Caco-2 (cell line): ENCODE measurements around the gene P4HTM. TPM values are rescaled to one million over a fixed set of nuclear protein-coding genes. Genes with fewer than 3 reads are reported as not detected.

ENCODE experiments used
- BruUV-seq: library from RNA; stranded (reverse); fragments of 400-500 nt; replicated peaks from 2 replicates; lab custom pipeline; 2021; lab: Mats Ljungman, UMichigan
- CTCF ChIA-PET: fragments of 300-600 bp; sonication (Branson Sonifier 250); formaldehyde crosslinking; loops from one replicate; lab custom pipeline; 2022; ENCODE audit warnings: antibody characterized with exemption; lab: Charles Lee
- POLR2A ChIA-PET: fragments of 300-600 bp; sonication (Branson Sonifier 250); formaldehyde crosslinking; loops from one replicate; lab custom pipeline; 2022; ENCODE audit warnings: antibody characterized with exemption; lab: Charles Lee
- DNase-seq, 2 experiments: peaks; one replicate each; pipeline versions ENCODE4 v3.0.0 to v3.0.0-alpha.2; 2020 to 2022
- H3K27me3 ChIP-seq: replicated peaks from 2 replicates; pipeline ENCODE4 v1.6.0; 2011; ENCODE audit warnings: low read length; ENCODE audit not compliant: control insufficient read depth, insufficient read depth
- H3K36me3 ChIP-seq: 2 replicates; pipeline ENCODE4 v1.5.1; 2011; ENCODE audit warnings: low read length; ENCODE audit not compliant: control insufficient read depth, insufficient read depth
- H3K4me1 ChIP-seq: fragments of 250-450 bp; sonication (Bioruptor Pico); 2 replicates; pipeline ENCODE4 v1.5.1; 2020; ENCODE audit warnings: mild to moderate bottlenecking
- H3K4me3 ChIP-seq: 2 replicates; pipeline ENCODE4 v1.5.1; 2011; ENCODE audit warnings: low read depth, mild to moderate bottlenecking, control low read depth, low read length
- H3K9me3 ChIP-seq: fragments of 250-450 bp; sonication (Bioruptor Pico); 2 replicates; pipeline ENCODE4 v1.5.1; 2020; ENCODE audit warnings: mild to moderate bottlenecking, moderate library complexity
- H3K27ac Mint-ChIP-seq: one replicate; pipeline ENCODE4 v1.8.0; 2022; ENCODE audit warnings: mixed read lengths; ENCODE audit not compliant: unreplicated experiment
- H3K27me3 Mint-ChIP-seq: one replicate; pipeline ENCODE4 v1.8.0; 2022; ENCODE audit warnings: mixed read lengths; ENCODE audit not compliant: insufficient read depth, unreplicated experiment
- H3K36me3 Mint-ChIP-seq: one replicate; pipeline ENCODE4 v1.8.0; 2022; ENCODE audit warnings: mild to moderate bottlenecking, mixed read lengths; ENCODE audit not compliant: insufficient read depth, unreplicated experiment
- H3K4me1 Mint-ChIP-seq: one replicate; pipeline ENCODE4 v1.8.0; 2022; ENCODE audit warnings: low read depth, mixed read lengths; ENCODE audit not compliant: unreplicated experiment
- H3K4me3 Mint-ChIP-seq: one replicate; pipeline ENCODE4 v1.8.0; 2022; ENCODE audit warnings: mild to moderate bottlenecking, moderate library complexity, mixed read lengths; ENCODE audit not compliant: unreplicated experiment
- H3K9me3 Mint-ChIP-seq: one replicate; pipeline ENCODE4 v1.8.0; 2022; ENCODE audit warnings: mixed read lengths; ENCODE audit not compliant: unreplicated experiment
- intact Hi-C: fragments of 100-400 bp; cut with micrococcal nuclease; formaldehyde crosslinking; loops from one replicate; pipeline ENCODE4 v1.10.0; 2022; ENCODE audit not compliant: unreplicated experiment
- total RNA-seq: library from RNA; stranded (reverse); gene quantifications from 2 replicates; pipeline ENCODE4 v1.2.3, GENCODE V29; 2022
- TF ChIP-seq, protein P1 (sequence below), 2 experiments: fragments of 200-600 bp in 1 of 2; IDR thresholded peaks; 1 replicate in 1 of 2; 2 replicates in 1 of 2; pipeline versions ENCODE4 v1.5.1 to v1.8.0; 2011 to 2022; ENCODE audit warnings: antibody characterized with exemption in 1 of 2, control low read depth in 1 of 2, inconsistent platforms in 1 of 2, low read depth in 1 of 2, low read length in 1 of 2, mild to moderate bottlenecking in 1 of 2, moderate library complexity in 1 of 2; ENCODE audit not compliant: insufficient read depth in 1 of 2, severe bottlenecking in 1 of 2, unreplicated experiment in 1 of 2

P4HTM gene
- total RNA-seq, 1 experiment from 2014 or later = 24.4 TPM

DNA sequence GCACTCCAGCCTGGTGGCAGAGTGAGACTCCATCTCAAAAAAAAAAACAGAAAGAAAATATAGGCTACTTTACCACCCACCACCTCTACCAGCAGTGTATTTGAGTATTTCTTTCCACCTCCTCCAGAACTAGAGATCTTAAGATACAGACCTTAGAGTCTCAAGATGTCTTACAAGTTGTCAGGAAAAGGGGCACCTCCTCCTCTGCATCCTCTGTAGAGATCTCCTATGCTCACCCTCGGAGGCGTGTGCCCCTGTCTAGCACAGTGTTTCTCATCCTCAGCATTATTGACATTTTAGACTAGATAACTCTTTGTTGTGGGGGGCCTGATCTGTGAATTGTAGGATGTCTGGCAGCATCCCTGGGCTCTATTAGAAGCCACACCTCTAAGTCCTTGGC is 27.7 kb upstream of the P4HTM start:
- no peak for DNase-seq
- Mint-ChIP-seq H3K27me3 (no peaks in the 10 kb centered on the region), H3K4me3 (no peak overlapping the region), H3K4me1 (no peaks in the 10 kb centered on the region), H3K27ac (no peak overlapping the region), H3K9me3 (no peaks in the 10 kb centered on the region), H3K36me3 (peaks cover 42% of the 10 kb centered on the region)
- TF ChIP-seq, protein P1, sequence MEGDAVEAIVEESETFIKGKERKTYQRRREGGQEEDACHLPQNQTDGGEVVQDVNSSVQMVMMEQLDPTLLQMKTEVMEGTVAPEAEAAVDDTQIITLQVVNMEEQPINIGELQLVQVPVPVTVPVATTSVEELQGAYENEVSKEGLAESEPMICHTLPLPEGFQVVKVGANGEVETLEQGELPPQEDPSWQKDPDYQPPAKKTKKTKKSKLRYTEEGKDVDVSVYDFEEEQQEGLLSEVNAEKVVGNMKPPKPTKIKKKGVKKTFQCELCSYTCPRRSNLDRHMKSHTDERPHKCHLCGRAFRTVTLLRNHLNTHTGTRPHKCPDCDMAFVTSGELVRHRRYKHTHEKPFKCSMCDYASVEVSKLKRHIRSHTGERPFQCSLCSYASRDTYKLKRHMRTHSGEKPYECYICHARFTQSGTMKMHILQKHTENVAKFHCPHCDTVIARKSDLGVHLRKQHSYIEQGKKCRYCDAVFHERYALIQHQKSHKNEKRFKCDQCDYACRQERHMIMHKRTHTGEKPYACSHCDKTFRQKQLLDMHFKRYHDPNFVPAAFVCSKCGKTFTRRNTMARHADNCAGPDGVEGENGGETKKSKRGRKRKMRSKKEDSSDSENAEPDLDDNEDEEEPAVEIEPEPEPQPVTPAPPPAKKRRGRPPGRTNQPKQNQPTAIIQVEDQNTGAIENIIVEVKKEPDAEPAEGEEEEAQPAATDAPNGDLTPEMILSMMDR (IDR thresholded peaks at IDR 0.05; ENCODE audit: insufficient read depth in 1 of 2, low read depth in 1 of 2, low read length in 1 of 2, severe bottlenecking in 1 of 2, unreplicated experiment in 1 of 2) = no peak
- H3K36me3 ChIP-seq = no peaks in the 10 kb centered on the region
- no peak overlapping the region for H3K4me3 ChIP-seq
- H3K9me3 ChIP-seq = no peaks in the 10 kb centered on the region
- ChIA-PET CTCF (no interaction called here), POLR2A (no interaction called here)
- intact Hi-C loops = no loop called here
- H3K4me1 ChIP-seq = no peaks in the 10 kb centered on the region
- no peaks in the 10 kb centered on the region for H3K27me3 ChIP-seq
- no TSS peak for BruUV-seq

DNA sequence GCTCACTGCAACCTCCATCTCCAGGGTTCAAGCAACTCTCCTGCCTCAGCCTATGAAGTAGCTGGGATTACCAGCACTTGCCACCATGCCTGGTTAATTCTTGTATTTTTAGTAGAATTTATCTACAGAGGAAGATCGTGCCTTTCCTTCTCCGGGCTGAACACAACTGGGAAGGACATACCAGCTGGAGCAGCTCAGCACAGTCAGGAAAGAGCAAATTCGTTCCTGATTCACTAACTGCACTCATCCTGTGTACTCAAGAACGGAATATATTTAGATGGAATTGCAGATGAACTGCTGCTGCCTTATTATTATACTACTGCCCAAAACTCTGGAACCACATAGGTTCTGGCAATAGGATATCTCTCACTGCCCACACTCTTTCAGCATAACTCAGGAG is 27.1 kb upstream of the P4HTM start:
- no peaks in the 10 kb centered on the region for H3K9me3 ChIP-seq
- H3K27ac Mint-ChIP-seq = no peak overlapping the region
- peaks cover 42% of the 10 kb centered on the region for H3K36me3 Mint-ChIP-seq
- ChIA-PET CTCF (no interaction called here), POLR2A (no interaction called here)
- no peak overlapping the region for H3K4me3 Mint-ChIP-seq
- TF ChIP-seq, protein P1 (IDR thresholded peaks at IDR 0.05; ENCODE audit: insufficient read depth in 1 of 2, low read depth in 1 of 2, low read length in 1 of 2, severe bottlenecking in 1 of 2, unreplicated experiment in 1 of 2) = no peak
- BruUV-seq = no TSS peak
- H3K27me3 ChIP-seq = no peaks in the 10 kb centered on the region
- intact Hi-C loops = no loop called here
- DNase-seq = no peak
- no peaks in the 10 kb centered on the region for H3K4me1 ChIP-seq
- no peak overlapping the region for H3K4me3 ChIP-seq
- H3K27me3 Mint-ChIP-seq = no peaks in the 10 kb centered on the region
- H3K36me3 ChIP-seq = no peaks in the 10 kb centered on the region
- H3K4me1 Mint-ChIP-seq = no peaks in the 10 kb centered on the region
- H3K9me3 Mint-ChIP-seq = no peaks in the 10 kb centered on the region

DNA sequence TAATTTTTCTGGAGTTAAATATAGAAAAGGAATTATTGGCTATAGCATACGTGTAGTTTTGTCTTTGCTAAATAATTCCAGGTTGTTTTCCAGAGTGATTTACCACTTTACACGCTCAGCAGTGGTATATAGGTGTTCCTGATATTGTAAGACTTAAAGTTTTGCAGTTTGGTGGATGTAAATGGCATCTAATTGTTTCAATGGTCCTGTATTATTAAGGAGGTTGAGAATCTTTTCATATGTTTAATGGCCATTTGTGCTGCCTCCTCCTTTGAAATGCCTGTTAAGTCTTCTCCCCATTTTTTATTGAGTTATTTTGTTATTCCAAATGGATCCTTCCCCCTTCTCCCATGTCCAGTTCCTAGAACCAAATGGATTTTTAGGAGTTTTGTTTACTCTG is 26.4 kb upstream of the P4HTM start:
- Mint-ChIP-seq H3K4me1 (no peaks in the 10 kb centered on the region), H3K27ac (no peak overlapping the region), H3K27me3 (no peaks in the 10 kb centered on the region), H3K4me3 (no peak overlapping the region), H3K9me3 (no peaks in the 10 kb centered on the region), H3K36me3 (peaks cover 48% of the 10 kb centered on the region)
- no peak for DNase-seq
- intact Hi-C loops = no loop called here
- no peaks in the 10 kb centered on the region for H3K36me3 ChIP-seq
- ChIA-PET POLR2A (no interaction called here), CTCF (no interaction called here)
- no TSS peak for BruUV-seq
- no peaks in the 10 kb centered on the region for H3K9me3 ChIP-seq
- TF ChIP-seq, protein P1 (IDR thresholded peaks at IDR 0.05; ENCODE audit: insufficient read depth in 1 of 2, low read depth in 1 of 2, low read length in 1 of 2, severe bottlenecking in 1 of 2, unreplicated experiment in 1 of 2) = no peak
- H3K4me3 ChIP-seq = no peak overlapping the region
- no peaks in the 10 kb centered on the region for H3K27me3 ChIP-seq
- no peaks in the 10 kb centered on the region for H3K4me1 ChIP-seq
